ENCODE results near the gene EIF5AL1. TPM values are rescaled to one million over a fixed set of nuclear protein-coding genes. Genes with fewer than 3 reads are reported as not detected.
"Not testable (repeated sequence)": the region's sequence is repeated elsewhere in the genome, so short reads cannot be mapped to it uniquely, and the experiment has no call there.

Gene EIF5AL1
- total RNA-seq, 2 experiments from 2014 or later: 1.0 to 1.1 TPM

- Mint-ChIP-seq H3K9me3 (no peaks in the 10 kb centered on the region), H3K36me3 (ENCODE audit: low read depth) (no peaks in the 10 kb centered on the region), H3K4me1 (ENCODE audit: low read depth) (no peaks in the 10 kb centered on the region), H3K27me3 (peaks cover 3% of the 10 kb centered on the region), H3K4me3 (no peak overlapping the region), H3K27ac (no peak overlapping the region)
- DNase-seq (no peak), ATAC-seq (no peak)
- intact Hi-C loops (cut with micrococcal nuclease): loop anchor here (10.0 kb wide), 1 partner anchor 59 kb away; the partner anchor contains the start of gene SFTPA1
- ChIA-PET POLR2A (no interaction called here), CTCF (no interaction called here)
- TF ChIP-seq, protein P1, sequence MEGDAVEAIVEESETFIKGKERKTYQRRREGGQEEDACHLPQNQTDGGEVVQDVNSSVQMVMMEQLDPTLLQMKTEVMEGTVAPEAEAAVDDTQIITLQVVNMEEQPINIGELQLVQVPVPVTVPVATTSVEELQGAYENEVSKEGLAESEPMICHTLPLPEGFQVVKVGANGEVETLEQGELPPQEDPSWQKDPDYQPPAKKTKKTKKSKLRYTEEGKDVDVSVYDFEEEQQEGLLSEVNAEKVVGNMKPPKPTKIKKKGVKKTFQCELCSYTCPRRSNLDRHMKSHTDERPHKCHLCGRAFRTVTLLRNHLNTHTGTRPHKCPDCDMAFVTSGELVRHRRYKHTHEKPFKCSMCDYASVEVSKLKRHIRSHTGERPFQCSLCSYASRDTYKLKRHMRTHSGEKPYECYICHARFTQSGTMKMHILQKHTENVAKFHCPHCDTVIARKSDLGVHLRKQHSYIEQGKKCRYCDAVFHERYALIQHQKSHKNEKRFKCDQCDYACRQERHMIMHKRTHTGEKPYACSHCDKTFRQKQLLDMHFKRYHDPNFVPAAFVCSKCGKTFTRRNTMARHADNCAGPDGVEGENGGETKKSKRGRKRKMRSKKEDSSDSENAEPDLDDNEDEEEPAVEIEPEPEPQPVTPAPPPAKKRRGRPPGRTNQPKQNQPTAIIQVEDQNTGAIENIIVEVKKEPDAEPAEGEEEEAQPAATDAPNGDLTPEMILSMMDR (IDR thresholded peaks at IDR 0.05): no peak
These were observed 43.3 kb downstream of the EIF5AL1 start for GRCh38 chr10:79555354-79556309.

DNA sequence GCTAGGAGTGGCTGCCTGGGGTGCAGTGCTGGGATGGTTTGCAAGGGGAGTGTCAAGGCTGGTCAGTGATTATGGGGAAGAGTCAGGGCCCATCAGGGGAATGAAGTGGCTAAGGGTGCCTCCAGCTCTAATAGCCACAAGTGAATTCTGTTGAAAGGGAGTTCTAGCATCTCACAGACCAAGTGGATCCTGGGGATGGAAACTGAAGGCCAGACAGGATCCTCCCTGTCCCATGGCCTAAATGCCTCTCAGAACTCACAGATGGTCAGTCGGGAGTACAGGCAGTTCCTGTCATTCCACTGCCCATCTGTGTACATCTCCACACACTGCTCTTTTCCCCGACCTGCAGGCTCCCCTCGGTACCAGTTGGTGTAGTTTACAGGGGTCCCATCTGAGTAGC lies 44.6 kb downstream of the EIF5AL1 start:
- H3K4me1 Mint-ChIP-seq (ENCODE audit: low read depth); H3K27ac Mint-ChIP-seq; H3K36me3 Mint-ChIP-seq (ENCODE audit: low read depth); H3K4me3 Mint-ChIP-seq; H3K9me3 Mint-ChIP-seq; ATAC-seq; H3K27me3 Mint-ChIP-seq; CTCF ChIA-PET; POLR2A ChIA-PET; DNase-seq: not testable (repeated sequence)
- intact Hi-C loops (cut with micrococcal nuclease): loop anchor here (10.0 kb wide), 1 partner anchor 58 kb away; the partner anchor contains the start of gene SFTPA1

GRCh38 chr10:79559726-79560125 lies 47.4 kb downstream of the EIF5AL1 start:
- CTCF ChIA-PET: no interaction called here
- DNase-seq (no peak), ATAC-seq (no peak)
- Mint-ChIP-seq H3K27me3 (peaks cover 15% of the 10 kb centered on the region), H3K36me3 (ENCODE audit: low read depth) (no peaks in the 10 kb centered on the region), H3K4me1 (ENCODE audit: low read depth) (no peaks in the 10 kb centered on the region), H3K27ac (no peak overlapping the region), H3K4me3 (no peak overlapping the region), H3K9me3 (no peaks in the 10 kb centered on the region)
- intact Hi-C loops (cut with micrococcal nuclease): loop anchor here (10.0 kb wide), 2 partner anchors 55 to 365 kb away; partner anchors contain the start of gene SFTPA1
- TF ChIP-seq, protein P1 (IDR thresholded peaks at IDR 0.05): no peak
- POLR2A ChIA-PET: no interaction called here

DNA sequence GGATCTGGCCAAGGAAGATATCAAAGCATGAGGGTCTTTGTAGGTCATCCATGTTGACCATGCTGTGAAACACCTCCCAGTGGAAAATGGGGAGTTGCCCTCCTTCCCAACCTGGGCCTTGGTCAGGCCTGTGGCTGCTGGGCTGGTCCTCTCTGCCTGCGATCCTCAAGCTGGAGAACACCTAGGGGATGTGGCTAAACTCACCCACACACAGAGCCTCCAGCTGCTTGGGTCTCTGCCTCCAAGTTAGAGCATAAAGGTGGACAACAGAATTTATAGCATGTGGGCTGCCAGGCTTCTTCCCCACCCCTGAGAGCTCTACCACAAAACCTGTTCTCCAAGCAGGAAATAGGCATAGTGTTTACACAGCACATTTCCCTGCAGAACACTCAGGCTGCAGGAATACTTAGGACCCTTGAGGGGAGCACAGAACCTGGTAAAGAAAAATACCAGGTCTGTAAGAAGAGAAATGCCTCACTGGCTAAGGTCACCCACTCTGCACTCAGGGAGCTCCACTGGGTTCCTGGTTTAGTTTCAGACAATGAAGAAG lies 47.9 kb downstream of the EIF5AL1 start, which contains the start of gene SFTPA2:
Gene SFTPA2, minus strand, starts transcription at position 248 of the 550 bp plus-strand sequence. CDS start 924 bp downstream, outside the sequence.
- H3K4me3 Mint-ChIP-seq: no peak within 1 kb of the TSS
- ATAC-seq (no peak), DNase-seq (no peak)
- H3K4me1 Mint-ChIP-seq (ENCODE audit: low read depth): no peaks in the 10 kb centered on the region
- TF ChIP-seq, protein P1 (IDR thresholded peaks at IDR 0.05): no peak
- POLR2A ChIA-PET: no interaction called here
- H3K27me3 Mint-ChIP-seq: peaks cover 15% of the 10 kb centered on the region
- CTCF ChIA-PET: no interaction called here
- H3K36me3 Mint-ChIP-seq (ENCODE audit: low read depth): no peaks in the 10 kb centered on the region
- H3K9me3 Mint-ChIP-seq: no peaks in the 10 kb centered on the region
- H3K27ac Mint-ChIP-seq: no peak within 1 kb of the TSS
- intact Hi-C loops (cut with micrococcal nuclease): loop anchor here (10.0 kb wide), 1 partner anchor 365 kb away; no protein-coding TSS in a partner anchor

GRCh38 chr10:79561257-79561656 lies 48.9 kb downstream of the EIF5AL1 start:
- POLR2A ChIA-PET: no interaction called here

More at GRCh38 chr10:79561257-79561656, 48.9 kb downstream of the EIF5AL1 start:
- no peak for ATAC-seq
- no peak for DNase-seq
- no peaks in the 10 kb centered on the region for H3K4me1 Mint-ChIP-seq (ENCODE audit: low read depth)
- H3K9me3 Mint-ChIP-seq: no peaks in the 10 kb centered on the region
- CTCF ChIA-PET: no interaction called here
- intact Hi-C loops (cut with micrococcal nuclease): loop anchor here (10.0 kb wide), 1 partner anchor 364 kb away; no protein-coding TSS in a partner anchor
- no peak overlapping the region for H3K4me3 Mint-ChIP-seq
- no peaks in the 10 kb centered on the region for H3K36me3 Mint-ChIP-seq (ENCODE audit: low read depth)
- peaks cover 15% of the 10 kb centered on the region for H3K27me3 Mint-ChIP-seq
- H3K27ac Mint-ChIP-seq: no peak overlapping the region
- TF ChIP-seq, protein P1 (IDR thresholded peaks at IDR 0.05): no peak
